Trophoblast cell (in vitro differentiated cells and primary cell): ENCODE measurements around the gene OR4K13.

ENCODE experiments used
- DNase-seq, 2 donors: peaks; one replicate each; pipeline ENCODE4 v3.0.0-alpha.2; 2016
- H2AFZ ChIP-seq: 2 replicates; pipeline ENCODE4 v1.6.1; 2013; ENCODE audit warnings: low read length, moderate library complexity, mild to moderate bottlenecking; ENCODE audit not compliant: insufficient read depth, poor library complexity
- H2AK5ac ChIP-seq: 2 replicates; pipeline ENCODE4 v1.6.1; 2013; ENCODE audit warnings: mild to moderate bottlenecking, low read length
- H2BK120ac ChIP-seq: 2 replicates; pipeline ENCODE4 v1.6.1; 2013; ENCODE audit warnings: low read length, mild to moderate bottlenecking, moderate library complexity; ENCODE audit not compliant: insufficient read depth, poor library complexity
- H2BK12ac ChIP-seq: 2 replicates; pipeline ENCODE4 v1.6.1; 2013; ENCODE audit warnings: mild to moderate bottlenecking, low read length, moderate library complexity
- H2BK5ac ChIP-seq: 2 replicates; pipeline ENCODE4 v1.6.1; 2013; ENCODE audit warnings: low read length, low read depth, moderate library complexity, mild to moderate bottlenecking; ENCODE audit not compliant: poor library complexity
- H3K14ac ChIP-seq: 2 replicates; pipeline ENCODE4 v1.6.1; 2013; ENCODE audit warnings: mild to moderate bottlenecking, low read length
- H3K18ac ChIP-seq: 2 replicates; pipeline ENCODE4 v1.6.1; 2013; ENCODE audit warnings: mild to moderate bottlenecking, low read length
- H3K23ac ChIP-seq: 2 replicates; pipeline ENCODE4 v1.6.1; 2013; ENCODE audit warnings: low read length
- H3K27ac ChIP-seq: 2 replicates; pipeline ENCODE4 v1.5.1; 2013; ENCODE audit warnings: low read depth, mild to moderate bottlenecking, inconsistent platforms, low read length, moderate library complexity
- H3K27me3 ChIP-seq: 2 replicates; pipeline ENCODE4 v1.6.1; 2013; ENCODE audit warnings: inconsistent platforms, mild to moderate bottlenecking, low read length, moderate library complexity; ENCODE audit not compliant: insufficient read depth
- H3K36me3 ChIP-seq, 2 experiments: 1 replicate in 1 of 2; 2 replicates in 1 of 2; pipeline ENCODE4 v1.6.1; 2013; ENCODE audit warnings: low read length in 2 of 2, mild to moderate bottlenecking in 2 of 2, moderate library complexity in 1 of 2; ENCODE audit not compliant: insufficient read depth in 2 of 2, control insufficient read depth in 1 of 2
- H3K4ac ChIP-seq: 2 replicates; pipeline ENCODE4 v1.6.1; 2013; ENCODE audit warnings: low read depth, mild to moderate bottlenecking, low read length, moderate library complexity
- H3K4me1 ChIP-seq, 2 experiments: 1 replicate in 1 of 2; 2 replicates in 1 of 2; pipeline ENCODE4 v1.6.1; 2013; ENCODE audit warnings: low read length in 2 of 2, mild to moderate bottlenecking in 2 of 2, moderate library complexity in 1 of 2; ENCODE audit not compliant: insufficient read depth in 2 of 2, control insufficient read depth in 1 of 2
- H3K4me2 ChIP-seq: 2 replicates; pipeline ENCODE4 v1.6.1; 2013; ENCODE audit warnings: inconsistent platforms, mild to moderate bottlenecking, low read length, moderate library complexity
- H3K4me3 ChIP-seq: 2 replicates; pipeline ENCODE4 v1.5.1; 2013; ENCODE audit warnings: mild to moderate bottlenecking, low read depth, low read length, inconsistent platforms
- H3K79me1 ChIP-seq: one replicate; pipeline ENCODE4 v1.6.1; 2013; ENCODE audit warnings: low read length
- H3K79me2 ChIP-seq: 2 replicates; pipeline ENCODE4 v1.6.1; 2013; ENCODE audit warnings: low read length, mild to moderate bottlenecking; ENCODE audit not compliant: control insufficient read depth, insufficient read depth, poor library complexity
- H3K9ac ChIP-seq: 2 replicates; pipeline ENCODE4 v1.6.1; 2013; ENCODE audit warnings: mild to moderate bottlenecking, low read length
- H3K9me3 ChIP-seq: 2 replicates; pipeline ENCODE4 v1.6.1; 2013; ENCODE audit warnings: low read depth, mild to moderate bottlenecking, control low read depth, inconsistent platforms, low read length; ENCODE audit not compliant: insufficient read depth
- H4K12ac ChIP-seq: 2 replicates; pipeline ENCODE4 v1.6.1; 2013; ENCODE audit warnings: low read depth, mild to moderate bottlenecking, low read length, moderate library complexity
- H4K8ac ChIP-seq: 2 replicates; pipeline ENCODE4 v1.6.1; 2013; ENCODE audit warnings: low read depth, mild to moderate bottlenecking, low read length, moderate library complexity
- H4K91ac ChIP-seq: one replicate; pipeline ENCODE4 v1.6.1; 2013; ENCODE audit warnings: low read depth, mild to moderate bottlenecking, low read length, moderate library complexity
- WGBS: extraction: QIAGEN DNeasy Blood & Tissue Kit; methylation state at CpG from one replicate; pipeline ENCODE4 v1.1.7; 2013; ENCODE audit warnings: missing lambda C conversion rate; ENCODE audit not compliant: insufficient read length, insufficient coverage; ENCODE audit errors: extremely low coverage; 5-methylcytosine and 5-hydroxymethylcytosine counted together

OR4K13 gene

DNA sequence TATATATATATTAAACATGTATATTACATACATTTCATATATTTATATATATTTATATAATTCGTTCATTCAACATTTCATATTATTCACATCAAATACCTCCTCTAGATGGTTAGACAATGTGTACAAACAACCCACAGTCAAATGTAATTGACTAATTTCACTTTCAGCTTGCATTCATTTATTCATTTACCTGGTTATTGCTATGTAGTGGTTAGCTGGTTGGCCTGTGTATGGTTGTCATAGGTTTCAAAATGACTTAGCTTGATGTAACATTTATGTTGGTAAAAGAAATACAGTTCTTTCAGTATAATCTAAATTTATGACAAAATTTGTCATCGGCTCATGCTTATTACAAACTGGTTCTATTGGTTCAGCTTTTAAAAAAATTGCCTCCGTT, 389 bp downstream of the OR4K13 start:
- no peak overlapping the region for H2AK5ac ChIP-seq
- no peaks in the 10 kb centered on the region for H3K27me3 ChIP-seq
- no peak overlapping the region for H2BK5ac ChIP-seq
- H3K79me2 ChIP-seq = no peaks in the 10 kb centered on the region
- no peaks in the 10 kb centered on the region for H3K79me1 ChIP-seq
- H3K9me3 ChIP-seq = peaks cover 13% of the 10 kb centered on the region
- no peak overlapping the region for H2BK120ac ChIP-seq
- H3K9ac ChIP-seq = no peak overlapping the region
- H3K4ac ChIP-seq = no peak overlapping the region
- no peak overlapping the region for H3K27ac ChIP-seq
- DNase-seq = no peak
- WGBS = no CpG with 5 or more reads among the region's 3 CpGs
- H3K18ac ChIP-seq = no peak overlapping the region
- no peaks in the 10 kb centered on the region for H3K4me1 ChIP-seq
- no peak overlapping the region for H4K91ac ChIP-seq
- H2BK12ac ChIP-seq = no peak overlapping the region
- no peak overlapping the region for H3K14ac ChIP-seq
- no peak overlapping the region for H4K8ac ChIP-seq
- H3K4me2 ChIP-seq = no peak overlapping the region
- no peak overlapping the region for H3K4me3 ChIP-seq
- H3K36me3 ChIP-seq = no peaks in the 10 kb centered on the region
- no peak overlapping the region for H3K23ac ChIP-seq
- H4K12ac ChIP-seq = no peak overlapping the region
- H2AFZ ChIP-seq = no peak overlapping the region

DNA sequence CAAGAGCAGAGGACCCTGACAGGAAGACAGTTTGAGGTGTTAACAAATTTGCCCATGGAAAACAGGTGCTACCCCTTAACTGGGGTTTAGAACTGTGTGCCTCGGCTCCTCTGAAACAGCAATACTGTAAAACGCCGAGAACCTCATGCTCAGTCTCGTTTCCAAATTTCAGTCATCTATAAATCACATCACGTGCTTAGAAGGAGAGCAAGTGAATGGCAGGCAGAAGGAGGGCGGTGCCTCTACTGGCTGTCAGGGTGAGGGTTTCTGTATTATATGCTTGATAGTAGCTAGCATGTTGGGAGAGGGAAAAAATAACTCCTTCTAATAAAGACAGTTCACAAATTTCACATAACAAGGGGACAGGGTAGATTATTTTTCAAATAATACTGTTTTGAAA, 4.8 kb downstream of the OR4K13 start:
- Histone ChIP-seq H3K9ac (no peak overlapping the region), H2AK5ac (no peak overlapping the region), H3K4ac (no peak overlapping the region), H3K4me3 (no peak overlapping the region), H3K27ac (no peak overlapping the region), H4K91ac (no peak overlapping the region), H3K14ac (no peak overlapping the region), H4K8ac (no peak overlapping the region), H2BK120ac (no peak overlapping the region), H2AFZ (no peak overlapping the region), H3K36me3 (no peaks in the 10 kb centered on the region), H3K23ac (no peak overlapping the region), H4K12ac (no peak overlapping the region), H2BK12ac (no peak overlapping the region), H2BK5ac (no peak overlapping the region), H3K18ac (no peak overlapping the region), H3K4me2 (no peak overlapping the region), H3K4me1 (no peaks in the 10 kb centered on the region), H3K9me3 (peaks cover 13% of the 10 kb centered on the region), H3K79me2 (no peaks in the 10 kb centered on the region), H3K79me1 (no peaks in the 10 kb centered on the region), H3K27me3 (no peaks in the 10 kb centered on the region)
- DNase-seq = no peak
- no CpG with 5 or more reads among the region's 6 CpGs for WGBS

DNA sequence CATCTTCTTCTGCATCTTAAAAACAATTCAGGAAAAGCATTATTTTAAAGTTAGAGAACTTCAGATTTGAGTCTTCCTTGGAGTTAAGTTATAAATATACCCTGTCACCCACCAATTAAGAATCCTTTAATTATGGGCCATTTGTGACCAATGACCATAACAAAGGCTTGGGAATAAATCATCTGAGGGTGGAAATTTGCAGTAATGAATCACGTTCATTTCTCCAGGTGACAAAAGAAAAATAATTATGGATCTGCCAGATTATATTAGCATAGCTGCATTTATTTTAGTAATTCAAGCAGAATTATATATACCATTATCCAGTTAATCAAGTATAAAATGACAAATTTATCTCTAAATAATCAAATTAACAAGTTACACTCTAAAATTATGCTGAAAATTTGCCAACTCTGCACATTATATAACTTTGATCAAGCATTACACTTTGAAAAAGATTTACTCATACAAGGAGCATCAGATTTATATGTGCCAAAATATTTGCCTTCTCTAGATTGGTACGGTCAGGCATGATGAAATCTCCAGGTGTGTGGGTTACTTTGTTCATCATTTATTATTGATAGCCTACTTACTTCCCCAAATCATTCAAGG, 16.5 kb downstream of the OR4K13 start, which contains the start of gene OR4K14:
TSS of gene OR4K14 (minus strand) at position 51 of the 609 bp plus-strand sequence. CDS start 4,114 bp downstream, outside the sequence.
- Histone ChIP-seq H3K36me3 (no peaks in the 10 kb centered on the region), H3K4me3 (no peak within 1 kb of the TSS), H2AFZ (no peak within 1 kb of the TSS), H4K91ac (no peak within 1 kb of the TSS), H3K14ac (no peak within 1 kb of the TSS), H4K12ac (no peak within 1 kb of the TSS), H3K9ac (no peak within 1 kb of the TSS), H3K9me3 (peaks cover 8% of the 10 kb centered on the region), H2BK12ac (no peak within 1 kb of the TSS), H2BK120ac (no peak within 1 kb of the TSS), H4K8ac (no peak within 1 kb of the TSS), H3K4me1 (no peaks in the 10 kb centered on the region), H2BK5ac (no peak within 1 kb of the TSS), H3K4me2 (no peak within 1 kb of the TSS), H3K79me1 (no peaks in the 10 kb centered on the region), H3K79me2 (no peaks in the 10 kb centered on the region), H3K27ac (no peak within 1 kb of the TSS), H3K23ac (no peak within 1 kb of the TSS), H3K18ac (no peak within 1 kb of the TSS), H2AK5ac (no peak within 1 kb of the TSS), H3K4ac (no peak within 1 kb of the TSS), H3K27me3 (no peaks in the 10 kb centered on the region)
- DNase-seq = no peak
- no CpG with 5 or more reads among the region's 2 CpGs for WGBS

DNA sequence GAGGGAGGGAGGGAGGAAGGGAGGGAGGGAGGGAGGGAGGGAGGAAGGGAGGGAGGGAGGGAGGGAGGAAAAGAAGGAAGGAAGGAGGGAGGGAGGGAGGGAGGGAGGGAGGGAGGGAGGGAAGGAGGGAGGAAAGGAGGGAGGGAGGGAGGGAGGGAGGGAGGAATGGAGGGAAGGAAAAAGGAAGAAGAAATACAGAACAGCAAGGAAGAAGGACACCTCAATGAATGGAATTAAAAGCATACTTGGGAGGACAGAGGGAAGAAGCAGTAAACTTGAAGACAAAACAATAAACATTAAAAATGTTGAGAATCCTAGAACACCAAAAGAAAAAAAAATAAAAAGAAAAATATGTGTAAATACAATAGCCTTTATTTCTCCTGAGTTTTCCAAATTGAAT, 27.7 kb downstream of the OR4K13 start:
- Histone ChIP-seq H3K4me3 (no peak overlapping the region), H2BK120ac (no peak overlapping the region), H3K4me1 (no peaks in the 10 kb centered on the region), H2AFZ (no peak overlapping the region), H3K4me2 (no peak overlapping the region), H2BK12ac (no peak overlapping the region), H3K27me3 (no peaks in the 10 kb centered on the region), H3K36me3 (no peaks in the 10 kb centered on the region), H3K4ac (no peak overlapping the region), H3K14ac (no peak overlapping the region), H4K8ac (no peak overlapping the region), H2AK5ac (no peak overlapping the region), H4K91ac (no peak overlapping the region), H3K79me1 (no peaks in the 10 kb centered on the region), H3K9ac (no peak overlapping the region), H3K23ac (no peak overlapping the region), H2BK5ac (no peak overlapping the region), H3K27ac (no peak overlapping the region), H3K79me2 (no peaks in the 10 kb centered on the region), H3K18ac (no peak overlapping the region), H3K9me3 (peaks cover 5% of the 10 kb centered on the region), H4K12ac (no peak overlapping the region)
- no peak for DNase-seq
